Ectodermal cell (in vitro differentiated cells): ENCODE results near the gene GFM2.
"Not testable (repeated sequence)": the region's sequence is repeated elsewhere in the genome, so short reads cannot be mapped to it uniquely, and the experiment has no call there.

Experiments
- H3K27ac ChIP-seq: 2 replicates; pipeline ENCODE4 v1.7.0; 2013; ENCODE audit warnings: mild to moderate bottlenecking, low read depth, low read length; ENCODE audit not compliant: insufficient read depth, poor library complexity, severe bottlenecking
- H3K27me3 ChIP-seq: 2 replicates; pipeline ENCODE4 v1.7.0; 2013; ENCODE audit warnings: mild to moderate bottlenecking, low read length; ENCODE audit not compliant: insufficient read depth, control insufficient read depth, poor library complexity, severe bottlenecking
- H3K36me3 ChIP-seq: one replicate; pipeline ENCODE4 v1.7.0; 2013; ENCODE audit warnings: low read length; ENCODE audit not compliant: control insufficient read depth, insufficient read depth
- H3K4me1 ChIP-seq: one replicate; pipeline ENCODE4 v1.7.0; 2013; ENCODE audit warnings: low read length; ENCODE audit not compliant: control insufficient read depth, insufficient read depth
- H3K4me3 ChIP-seq: 2 replicates; pipeline ENCODE4 v1.7.0; 2013; ENCODE audit warnings: low read depth, low read length, control low read depth; ENCODE audit not compliant: insufficient read depth
- H3K9me3 ChIP-seq: 2 replicates; pipeline ENCODE4 v1.7.0; 2013; ENCODE audit warnings: mild to moderate bottlenecking, low read length, moderate library complexity; ENCODE audit not compliant: control insufficient read depth
- WGBS, 2 experiments: methylation state at CpG; one replicate each; pipeline ENCODE4 v1.1.7; 2013; ENCODE audit warnings: missing lambda C conversion rate in 2 of 2; 5-methylcytosine and 5-hydroxymethylcytosine counted together

GFM2 gene

GRCh38 chr5:74678123-74678522 is 88.8 kb downstream of the GFM2 start:
- H3K36me3 ChIP-seq, H3K4me1 ChIP-seq, H3K9me3 ChIP-seq, H3K27ac ChIP-seq, H3K4me3 ChIP-seq, H3K27me3 ChIP-seq: not testable (repeated sequence)
- 94 to 97% methylated on average over 2 to 3 of the region's 3 CpGs for WGBS, 2 experiments

DNA sequence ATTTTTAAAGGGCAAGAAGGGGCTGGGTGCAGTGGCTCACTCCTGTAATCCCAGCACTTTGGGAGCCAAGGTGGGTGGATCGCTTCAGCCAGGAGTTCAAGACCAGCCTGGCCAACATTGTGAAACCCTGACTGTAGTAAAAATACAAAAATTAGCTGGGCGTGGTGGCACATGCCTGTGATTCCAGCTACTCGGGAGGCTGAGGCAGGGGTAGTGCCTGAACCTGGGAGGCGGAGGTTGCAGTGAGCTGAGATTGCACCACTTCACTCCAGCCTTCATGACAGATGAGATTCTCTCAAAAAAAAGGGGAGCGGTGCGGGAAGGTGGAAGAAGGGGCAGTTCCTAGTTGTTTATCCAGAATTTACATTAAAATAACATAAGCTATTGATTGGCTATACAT is 90.5 kb downstream of the GFM2 start:
- H3K36me3 ChIP-seq, H3K4me3 ChIP-seq, H3K27ac ChIP-seq, H3K4me1 ChIP-seq, H3K27me3 ChIP-seq, H3K9me3 ChIP-seq: not testable (repeated sequence)
- WGBS, 2 experiments: 84 to 92% methylated on average over 6 of the region's 6 CpGs

DNA sequence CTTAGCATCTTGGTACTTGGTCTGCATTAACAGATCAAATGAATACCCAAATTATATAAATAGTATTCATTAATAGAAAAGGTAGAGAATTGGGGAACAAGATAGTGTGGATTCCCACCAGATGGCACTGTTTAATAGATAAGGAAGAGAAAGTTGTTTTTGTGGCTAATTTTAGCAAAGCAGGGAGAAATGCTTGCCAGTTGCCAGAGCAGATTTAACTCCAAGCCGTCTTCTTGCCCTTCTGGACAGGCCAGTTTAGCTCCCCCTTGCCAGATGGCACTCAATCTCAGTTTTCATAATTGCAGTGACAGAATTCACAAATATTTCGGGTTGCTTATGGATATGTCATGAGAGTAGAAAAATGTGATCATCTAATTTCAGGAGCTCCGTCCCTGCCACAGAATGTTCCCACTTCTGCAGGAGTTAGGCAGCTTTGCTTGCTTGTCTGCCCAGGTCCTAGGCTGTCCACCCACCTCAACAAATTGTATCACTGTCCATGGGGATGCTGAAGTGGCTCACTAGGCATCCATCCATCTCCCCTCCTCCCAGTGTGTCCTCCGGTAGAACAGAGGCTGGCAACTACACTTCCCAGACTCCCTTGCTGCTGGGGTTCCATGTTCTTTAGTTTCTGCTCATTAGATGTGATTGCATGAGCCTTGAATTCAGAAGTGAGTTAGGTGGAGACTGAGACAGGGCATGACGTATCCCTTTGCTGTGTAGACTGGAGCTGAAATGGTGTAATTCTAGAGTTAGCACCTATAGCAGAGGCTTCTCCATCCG is 93.7 kb downstream of the GFM2 start:
- Histone ChIP-seq H3K27me3 (no peaks in the 10 kb centered on the region), H3K27ac (no peak overlapping the region), H3K4me1 (no peaks in the 10 kb centered on the region), H3K36me3 (no peaks in the 10 kb centered on the region), H3K9me3 (no peaks in the 10 kb centered on the region), H3K4me3 (no peak overlapping the region)
- 90 to 91% methylated on average over 6 of the region's 6 CpGs for WGBS, 2 experiments

GRCh38 chr5:74672215-74672877 is 94.6 kb downstream of the GFM2 start:
- 93% methylated on average over 3 to 4 of the region's 5 CpGs for WGBS, 2 experiments

More at GRCh38 chr5:74672215-74672877, 94.6 kb downstream of the GFM2 start:
- H3K4me1 ChIP-seq: no peaks in the 10 kb centered on the region
- no peaks in the 10 kb centered on the region for H3K27me3 ChIP-seq
- no peak overlapping the region for H3K4me3 ChIP-seq
- H3K36me3 ChIP-seq: no peaks in the 10 kb centered on the region
- H3K27ac ChIP-seq: no peak overlapping the region
- H3K9me3 ChIP-seq: no peaks in the 10 kb centered on the region
